Smooth muscle cell (in vitro differentiated cells): ENCODE measurements around the gene CALB2. TPM values are rescaled to one million over a fixed set of nuclear protein-coding genes. Genes with fewer than 3 reads are reported as not detected.

Experiments used
- DNase-seq: peaks from one replicate; lab custom pipeline; 2025; ENCODE audit not compliant: unreplicated experiment; lab: John Stamatoyannopoulos, UW
- H2AFZ ChIP-seq: fragments of 200-600 bp; sonication (generic); 2 replicates; pipeline ENCODE4 v1.6.0; 2016; ENCODE audit warnings: antibody characterized with exemption, low read depth, mild to moderate bottlenecking
- H3F3A ChIP-seq: fragments of 200-600 bp; sonication (generic); 2 replicates; pipeline ENCODE4 v1.6.0; 2017; ENCODE audit warnings: antibody characterized with exemption, low read depth
- H3K27ac ChIP-seq: fragments of 200-600 bp; sonication (generic); 2 replicates; pipeline ENCODE4 v1.5.1; 2016; ENCODE audit warnings: low read depth, mild to moderate bottlenecking
- H3K27me3 ChIP-seq: fragments of 200-600 bp; sonication (generic); 2 replicates; pipeline ENCODE4 v1.6.1; 2016; ENCODE audit warnings: low read depth, mild to moderate bottlenecking
- H3K36me3 ChIP-seq: fragments of 200-600 bp; sonication (generic); 2 replicates; pipeline ENCODE4 v1.5.1; 2016; ENCODE audit warnings: low read depth
- H3K4me1 ChIP-seq: fragments of 200-600 bp; sonication (generic); 2 replicates; pipeline ENCODE4 v1.5.1; 2016; ENCODE audit warnings: low read depth
- H3K4me2 ChIP-seq: fragments of 200-600 bp; sonication (generic); 2 replicates; pipeline ENCODE4 v1.6.0; 2016; ENCODE audit warnings: mild to moderate bottlenecking
- H3K4me3 ChIP-seq: fragments of 200-600 bp; sonication (generic); 2 replicates; pipeline ENCODE4 v1.5.1; 2016; ENCODE audit warnings: mild to moderate bottlenecking
- H3K79me2 ChIP-seq: fragments of 200-600 bp; sonication (generic); 2 replicates; pipeline ENCODE4 v1.6.0; 2016; ENCODE audit warnings: low read depth, mild to moderate bottlenecking
- H3K9ac ChIP-seq: fragments of 200-600 bp; sonication (generic); 2 replicates; pipeline ENCODE4 v1.6.0; 2016; ENCODE audit warnings: low read depth
- H3K9me3 ChIP-seq: fragments of 200-600 bp; sonication (generic); replicated peaks from 2 replicates; pipeline ENCODE4 v1.5.1; 2016; ENCODE audit warnings: low read depth
- H4K20me1 ChIP-seq: fragments of 200-600 bp; sonication (generic); 2 replicates; pipeline ENCODE4 v1.6.0; 2016; ENCODE audit warnings: low read depth
- CTCF ChIP-seq: fragments of 200-600 bp; sonication (generic); IDR thresholded peaks from 2 replicates; pipeline ENCODE4 v1.5.1; 2017; ENCODE audit warnings: borderline replicate concordance, mild to moderate bottlenecking, antibody characterized with exemption; ENCODE audit not compliant: insufficient read depth, poor library complexity, severe bottlenecking
- WGBS: methylation state at CpG from one replicate; pipeline ENCODE4 v1.1.7; 2016; ENCODE audit warnings: low lambda C conversion rate; 5-methylcytosine and 5-hydroxymethylcytosine counted together
- polyA plus RNA-seq: library from polyadenylated mRNA; unstranded; fragments of >200 nt; fragmentation: Nextera tagmentation; extraction: Ambion mirVana; gene quantifications from 2 replicates; pipeline ENCODE4 v1.2.1, GENCODE V29; 2016
- total RNA-seq: library from RNA; depleted of rRNA; stranded (reverse); fragments of >200 nt; gene quantifications from 2 replicates; pipeline ENCODE4 v1.2.3, GENCODE V29; 2014

The CALB2 gene
- total and polyA plus RNA-seq, 2 experiments from 2014 or later, result 23.6 to 60.7 TPM

GRCh38 chr16:71357681-71358080 lies 842 bp upstream of the CALB2 start:
- Histone ChIP-seq H3K27me3 (peaks cover 11% of the 10 kb centered on the region), H3K79me2 (no peaks in the 10 kb centered on the region), H3K9me3 (no peaks in the 10 kb centered on the region), H3K27ac (no peak overlapping the region), H4K20me1 (no peaks in the 10 kb centered on the region), H3K4me3 (no peak overlapping the region), H3K9ac (no peak overlapping the region), H3K36me3 (no peaks in the 10 kb centered on the region), H3K4me2 (peak overlapping the region; percentile 82), H3F3A (no peaks in the 10 kb centered on the region), H3K4me1 (no peaks in the 10 kb centered on the region), H2AFZ (no peak overlapping the region)
- DNase-seq, result no peak
- no peak for TF ChIP-seq CTCF
- 47% methylated on average over 11 of the region's 11 CpGs for WGBS

GRCh38 chr16:71359431-71359830 lies 908 bp downstream of the CALB2 start:
- Histone ChIP-seq H3K4me3 (no peak overlapping the region), H3K9me3 (no peaks in the 10 kb centered on the region), H3K9ac (no peak overlapping the region), H3K79me2 (no peaks in the 10 kb centered on the region), H3K27ac (no peak overlapping the region), H3K4me2 (peak overlapping the region; percentile 82), H3K4me1 (no peaks in the 10 kb centered on the region), H3K27me3 (peaks cover under 1% of the 10 kb centered on the region), H3K36me3 (no peaks in the 10 kb centered on the region), H2AFZ (no peak overlapping the region), H4K20me1 (no peaks in the 10 kb centered on the region), H3F3A (no peaks in the 10 kb centered on the region)
- 88% methylated on average over 6 of the region's 6 CpGs for WGBS
- DNase-seq, result no peak
- TF ChIP-seq CTCF, result no peak

DNA sequence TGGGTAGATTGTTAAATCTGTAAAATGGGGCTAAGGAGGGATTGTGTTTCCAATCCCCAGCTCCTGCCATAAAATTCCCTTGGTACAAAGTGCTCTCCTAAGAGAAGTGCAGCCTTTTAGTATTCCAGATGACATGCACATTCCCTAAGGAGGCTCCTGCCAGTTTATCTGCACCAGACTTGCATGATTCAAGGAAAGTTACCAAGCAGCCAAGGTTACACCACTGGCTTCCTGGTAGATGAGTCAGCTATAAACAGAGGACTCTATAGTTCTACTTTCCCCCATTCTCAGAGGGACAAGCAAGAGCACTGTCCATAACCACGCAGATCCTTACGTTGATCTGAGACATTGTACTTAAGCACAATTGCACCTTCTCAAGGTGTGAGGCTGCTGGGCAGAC lies 1.9 kb downstream of the CALB2 start:
- H3K4me1 ChIP-seq, result no peaks in the 10 kb centered on the region
- no peak for TF ChIP-seq CTCF
- no peaks in the 10 kb centered on the region for H3K79me2 ChIP-seq
- no peak overlapping the region for H3K4me3 ChIP-seq
- H3K27me3 ChIP-seq, result no peaks in the 10 kb centered on the region
- peak overlapping the region; percentile 82 for H3K4me2 ChIP-seq
- H3K9me3 ChIP-seq, result no peaks in the 10 kb centered on the region
- H3F3A ChIP-seq, result no peaks in the 10 kb centered on the region
- no peak overlapping the region for H2AFZ ChIP-seq
- H3K9ac ChIP-seq, result no peak overlapping the region
- no peaks in the 10 kb centered on the region for H4K20me1 ChIP-seq
- no peaks in the 10 kb centered on the region for H3K36me3 ChIP-seq
- H3K27ac ChIP-seq, result no peak overlapping the region
- DNase-seq, result no peak
- 49% methylated on average over 2 of the region's 2 CpGs for WGBS

DNA sequence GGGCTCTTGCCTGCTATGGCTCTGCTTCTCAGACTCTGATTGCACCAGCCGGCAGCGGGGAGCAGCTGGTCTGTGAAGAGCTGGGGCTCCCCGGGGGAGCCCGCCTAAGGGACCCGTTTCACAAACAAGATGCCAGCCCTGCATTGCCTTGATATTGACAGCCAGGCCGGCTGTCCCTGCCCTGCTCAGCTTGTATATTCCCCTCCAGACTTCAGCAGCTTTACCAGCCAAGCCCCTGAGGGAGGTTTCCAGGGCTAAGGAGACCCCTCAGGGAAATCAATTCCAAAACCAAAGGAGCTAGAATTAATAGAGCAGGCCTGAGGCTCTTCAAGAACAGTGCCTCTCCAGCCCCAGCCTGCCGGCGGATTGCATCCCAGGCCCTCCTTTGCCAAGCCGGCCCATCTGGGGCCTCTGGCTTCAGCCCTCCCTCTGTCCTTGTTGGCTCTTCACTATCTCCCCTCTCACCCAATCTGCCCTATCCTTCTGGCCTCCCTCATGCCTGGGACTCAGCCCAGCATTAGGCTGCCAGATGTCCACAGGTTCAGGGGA lies 5.7 kb downstream of the CALB2 start:
- no peaks in the 10 kb centered on the region for H3K4me1 ChIP-seq
- no peaks in the 10 kb centered on the region for H3K79me2 ChIP-seq
- H3K27me3 ChIP-seq, result no peaks in the 10 kb centered on the region
- no peak overlapping the region for H2AFZ ChIP-seq
- no peak for TF ChIP-seq CTCF
- no peak overlapping the region for H3K4me2 ChIP-seq
- H3K9me3 ChIP-seq, result no peaks in the 10 kb centered on the region
- no peak overlapping the region for H3K4me3 ChIP-seq
- DNase-seq, result no peak
- no peaks in the 10 kb centered on the region for H3K36me3 ChIP-seq
- H3F3A ChIP-seq, result no peaks in the 10 kb centered on the region
- no peak overlapping the region for H3K9ac ChIP-seq
- no peak overlapping the region for H3K27ac ChIP-seq
- 88% methylated on average over 9 of the region's 9 CpGs for WGBS
- H4K20me1 ChIP-seq, result no peaks in the 10 kb centered on the region
